ENCODE results near the gene AMH. TPM values are rescaled to one million over a fixed set of nuclear protein-coding genes. Genes with fewer than 3 reads are reported as not detected.

AMH gene
- polyA plus RNA-seq, 2 of the 4 experiments (the other 2 are of a cell fraction) = 3.0 to 12.0 TPM

GRCh38 chr19:2214251-2214650, 34.9 kb upstream of the AMH start:
- no peak overlapping the region for H3K4me2 ChIP-seq
- H3K4me3 ChIP-seq = no peak overlapping the region
- ATAC-seq (no peak), FAIRE-seq (no peak), DNase-seq (ENCODE audit: low read depth in 1 of 2, low spot score in 1 of 2) (no peak)
- no peaks in the 10 kb centered on the region for H3K4me1 ChIP-seq
- TF ChIP-seq ZSCAN20 (CRISPR knock-in tag; IDR thresholded peaks at IDR 0.05) = no peak
- TF ChIP-seq MAZ (IDR thresholded peaks at IDR 0.05; ENCODE audit: borderline replicate concordance, low read depth, low read length) = no peak
- no peak for TF ChIP-seq NPAS2 (CRISPR knock-in tag; IDR thresholded peaks at IDR 0.05; ENCODE audit: borderline replicate concordance)
- no peak for TF ChIP-seq CHD2 (IDR thresholded peaks at IDR 0.05; ENCODE audit: low read length, partially characterized antibody)
- TF ChIP-seq CBX2 (IDR thresholded peaks at IDR 0.05; ENCODE audit: borderline replicate concordance, low read depth) = no peak
- no peak for TF ChIP-seq EHMT2 (IDR thresholded peaks at IDR 0.05; ENCODE audit: low read depth)
- TF ChIP-seq CBX8 (IDR thresholded peaks at IDR 0.05) = no peak
- TF ChIP-seq ATOH8 (CRISPR knock-in tag; IDR thresholded peaks at IDR 0.05; ENCODE audit: low read depth) = no peak
- no peak for TF ChIP-seq NR3C1 (IDR thresholded peaks at IDR 0.05)
- no peak for TF ChIP-seq PHF8 (IDR thresholded peaks at IDR 0.05; ENCODE audit: borderline replicate concordance, low read depth)
- CTCF ChIA-PET = interaction anchor here (1.0 to 1.2 kb wide), 2 partner anchors 12 to 60 kb away, joined by 3 read pairs; no protein-coding TSS in a partner anchor
- H3K9me3 ChIP-seq = no peaks in the 10 kb centered on the region
- no peak overlapping the region for H3K27ac ChIP-seq
- POLR2A ChIA-PET = no interaction called here
- WGBS (ENCODE audit: missing lambda C conversion rate) = 91% methylated on average over 6 of the region's 17 CpGs

DNA sequence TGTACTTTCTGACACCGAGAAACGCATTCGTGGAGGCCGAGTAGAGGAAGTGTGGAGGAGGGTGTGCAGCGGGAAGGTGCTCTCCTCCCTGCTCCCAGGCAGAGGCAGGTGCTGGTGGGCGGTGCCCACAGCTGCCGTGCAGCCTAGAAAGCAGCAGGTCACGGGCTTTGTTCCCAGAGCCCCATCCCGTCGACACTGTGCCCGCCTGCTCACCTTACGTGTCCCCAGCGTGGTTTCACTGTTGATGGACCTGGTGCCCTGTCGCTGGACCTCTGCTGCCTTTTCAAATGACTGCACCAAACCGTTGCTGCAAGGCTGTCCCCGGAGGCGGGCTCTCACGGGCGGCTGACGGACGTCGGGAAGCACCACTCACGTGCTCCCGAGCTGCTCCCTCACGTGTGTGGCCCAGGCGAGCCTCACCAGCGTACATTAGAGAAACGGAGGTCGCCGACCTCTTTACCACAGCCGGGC, 33.8 kb upstream of the AMH start:
- H3K4me1 ChIP-seq = no peaks in the 10 kb centered on the region
- ATAC-seq = no peak
- H3K9me3 ChIP-seq = no peaks in the 10 kb centered on the region
- H3K4me2 ChIP-seq = no peak overlapping the region
- 90% methylated on average over 17 of the region's 31 CpGs for WGBS (ENCODE audit: missing lambda C conversion rate)
- no peak for FAIRE-seq
- no peak for DNase-seq (ENCODE audit: low read depth in 1 of 2, low spot score in 1 of 2)
- no peak overlapping the region for H3K4me3 ChIP-seq
- ChIA-PET POLR2A (no interaction called here), CTCF (interaction anchor here (0.6 to 1.1 kb wide), 3 partner anchors 21 to 61 kb away, joined by 3 to 4 read pairs (median 3); partner anchors contain the start of gene PLEKHJ1)
- no peak overlapping the region for H3K27ac ChIP-seq
- TF ChIP-seq CEBPB (IDR thresholded peaks at IDR 0.05) = no peak
- TF ChIP-seq CBX8 (IDR thresholded peaks at IDR 0.05) = no peak
- TF ChIP-seq, protein P1, sequence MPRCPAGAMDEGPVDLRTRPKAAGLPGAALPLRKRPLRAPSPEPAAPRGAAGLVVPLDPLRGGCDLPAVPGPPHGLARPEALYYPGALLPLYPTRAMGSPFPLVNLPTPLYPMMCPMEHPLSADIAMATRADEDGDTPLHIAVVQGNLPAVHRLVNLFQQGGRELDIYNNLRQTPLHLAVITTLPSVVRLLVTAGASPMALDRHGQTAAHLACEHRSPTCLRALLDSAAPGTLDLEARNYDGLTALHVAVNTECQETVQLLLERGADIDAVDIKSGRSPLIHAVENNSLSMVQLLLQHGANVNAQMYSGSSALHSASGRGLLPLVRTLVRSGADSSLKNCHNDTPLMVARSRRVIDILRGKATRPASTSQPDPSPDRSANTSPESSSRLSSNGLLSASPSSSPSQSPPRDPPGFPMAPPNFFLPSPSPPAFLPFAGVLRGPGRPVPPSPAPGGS (IDR thresholded peaks at IDR 0.05) = no peak
- TF ChIP-seq NFE2L2 (conservative IDR thresholded peaks at IDR 0.05; ENCODE audit: low read length) = no peak
- TF ChIP-seq, protein P2, sequence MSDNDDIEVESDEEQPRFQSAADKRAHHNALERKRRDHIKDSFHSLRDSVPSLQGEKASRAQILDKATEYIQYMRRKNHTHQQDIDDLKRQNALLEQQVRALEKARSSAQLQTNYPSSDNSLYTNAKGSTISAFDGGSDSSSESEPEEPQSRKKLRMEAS (IDR thresholded peaks at IDR 0.05) = no peak
- no peak for TF ChIP-seq GATA3 (IDR thresholded peaks at IDR 0.05; ENCODE audit: borderline replicate concordance)
- TF ChIP-seq, protein P3, sequence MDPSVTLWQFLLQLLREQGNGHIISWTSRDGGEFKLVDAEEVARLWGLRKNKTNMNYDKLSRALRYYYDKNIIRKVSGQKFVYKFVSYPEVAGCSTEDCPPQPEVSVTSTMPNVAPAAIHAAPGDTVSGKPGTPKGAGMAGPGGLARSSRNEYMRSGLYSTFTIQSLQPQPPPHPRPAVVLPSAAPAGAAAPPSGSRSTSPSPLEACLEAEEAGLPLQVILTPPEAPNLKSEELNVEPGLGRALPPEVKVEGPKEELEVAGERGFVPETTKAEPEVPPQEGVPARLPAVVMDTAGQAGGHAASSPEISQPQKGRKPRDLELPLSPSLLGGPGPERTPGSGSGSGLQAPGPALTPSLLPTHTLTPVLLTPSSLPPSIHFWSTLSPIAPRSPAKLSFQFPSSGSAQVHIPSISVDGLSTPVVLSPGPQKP (IDR thresholded peaks at IDR 0.05; ENCODE audit: low read depth, low read length) = no peak
- TF ChIP-seq PHF8 (IDR thresholded peaks at IDR 0.05; ENCODE audit: borderline replicate concordance, low read depth) = no peak
- TF ChIP-seq, protein P4, sequence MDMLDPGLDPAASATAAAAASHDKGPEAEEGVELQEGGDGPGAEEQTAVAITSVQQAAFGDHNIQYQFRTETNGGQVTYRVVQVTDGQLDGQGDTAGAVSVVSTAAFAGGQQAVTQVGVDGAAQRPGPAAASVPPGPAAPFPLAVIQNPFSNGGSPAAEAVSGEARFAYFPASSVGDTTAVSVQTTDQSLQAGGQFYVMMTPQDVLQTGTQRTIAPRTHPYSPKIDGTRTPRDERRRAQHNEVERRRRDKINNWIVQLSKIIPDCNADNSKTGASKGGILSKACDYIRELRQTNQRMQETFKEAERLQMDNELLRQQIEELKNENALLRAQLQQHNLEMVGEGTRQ (IDR thresholded peaks at IDR 0.05) = no peak
- no peak for TF ChIP-seq SMC3 (IDR thresholded peaks at IDR 0.05)
- no peak for TF ChIP-seq ESRRA (IDR thresholded peaks at IDR 0.05; ENCODE audit: borderline replicate concordance, low read length)
- no peak for TF ChIP-seq HOXB5 (CRISPR knock-in tag; IDR thresholded peaks at IDR 0.05)
- TF ChIP-seq ZFP36 (IDR thresholded peaks at IDR 0.05; ENCODE audit: borderline replicate concordance, partially characterized antibody) = no peak
- TF ChIP-seq RNF2 (IDR thresholded peaks at IDR 0.05; ENCODE audit: borderline replicate concordance, low read depth) = no peak

Data from A549 (cell line).